Colon (tissue), 2 donors: ENCODE measurements around the gene RNF175.

Source experiments
- FAIRE-seq: peaks from 2 replicates; lab custom pipeline; 2012; peaks lifted over from hg19 to GRCh38; lab: Jason Lieb, UNC
- donor health status: control.
- donor health status: control.

RNF175 gene

GRCh38 chr4:153784166-153784699 lies 24.4 kb upstream of the RNF175 start:
- FAIRE-seq: no peak

GRCh38 chr4:153782581-153782980 lies 22.8 kb upstream of the RNF175 start:
- no peak for FAIRE-seq

GRCh38 chr4:153781717-153782416 lies 22.0 kb upstream of the RNF175 start:
- no peak for FAIRE-seq

- FAIRE-seq: no peak
Observed at GRCh38 chr4:153781280-153781679, 21.5 kb upstream of the RNF175 start.

GRCh38 chr4:153780876-153781275 lies 21.1 kb upstream of the RNF175 start:
- no peak for FAIRE-seq

- FAIRE-seq: no peak
Observed at GRCh38 chr4:153780221-153780620, 20.4 kb upstream of the RNF175 start.

GRCh38 chr4:153778383-153778782 lies 18.6 kb upstream of the RNF175 start:
- no peak for FAIRE-seq

GRCh38 chr4:153777421-153777820 lies 17.6 kb upstream of the RNF175 start:
- no peak for FAIRE-seq

GRCh38 chr4:153776601-153777000 lies 16.8 kb upstream of the RNF175 start:
- no peak for FAIRE-seq

- no peak for FAIRE-seq
Observed at GRCh38 chr4:153773236-153773690, 13.4 kb upstream of the RNF175 start.

GRCh38 chr4:153771046-153771445 lies 11.2 kb upstream of the RNF175 start:
- no peak for FAIRE-seq

- FAIRE-seq: no peak
Observed at GRCh38 chr4:153766758-153767157, 6.9 kb upstream of the RNF175 start.

- no peak for FAIRE-seq
Observed at GRCh38 chr4:153765894-153766293, 6.1 kb upstream of the RNF175 start.

GRCh38 chr4:153764601-153765368 lies 5.0 kb upstream of the RNF175 start:
- no peak for FAIRE-seq

- FAIRE-seq: no peak
Observed at GRCh38 chr4:153763404-153763803, 3.6 kb upstream of the RNF175 start.

- no peak for FAIRE-seq
Observed at GRCh38 chr4:153758688-153759406, 977 bp downstream of the RNF175 start.

GRCh38 chr4:153758136-153758535 lies 1.7 kb downstream of the RNF175 start:
- FAIRE-seq: no peak

GRCh38 chr4:153757407-153757806 lies 2.4 kb downstream of the RNF175 start:
- FAIRE-seq: no peak

- FAIRE-seq: no peak
Observed at GRCh38 chr4:153755186-153755585, 4.6 kb downstream of the RNF175 start.

GRCh38 chr4:153750197-153750817 lies 9.5 kb downstream of the RNF175 start:
- FAIRE-seq: no peak

- no peak for FAIRE-seq
Observed at GRCh38 chr4:153748378-153748777, 11.4 kb downstream of the RNF175 start.

- no peak for FAIRE-seq
Observed at GRCh38 chr4:153747406-153747955, 12.3 kb downstream of the RNF175 start.
